Breast epithelium (tissue), 4 donors: Measurements from ENCODE around the gene OR7E24. TPM values are rescaled to one million over a fixed set of nuclear protein-coding genes. Genes with fewer than 3 reads are reported as not detected.

Experiments used
- DNase-seq, 2 donors: peaks; one replicate each; pipeline ENCODE4 v3.0.0-alpha.2; 2019; ENCODE audit warnings: low spot score in 2 of 2
- H3K27ac ChIP-seq, 2 donors: fragments of 200-600 bp; sonication (generic) in 1 of 2; one replicate each; pipeline ENCODE4 v1.5.1; 2016 to 2019; ENCODE audit warnings: mild to moderate bottlenecking in 1 of 2
- H3K27me3 ChIP-seq, 2 donors: fragments of 200-600 bp; sonication (generic) in 1 of 2; one replicate each; pipeline versions ENCODE4 v1.5.1 to v1.6.0; 2017 to 2019; ENCODE audit warnings: control low read depth in 1 of 2, mild to moderate bottlenecking in 1 of 2
- H3K36me3 ChIP-seq: fragments of 200-600 bp; one replicate; pipeline ENCODE4 v1.5.1; 2019
- H3K4me1 ChIP-seq, 2 donors: fragments of 200-600 bp; sonication (generic); one replicate each; pipeline ENCODE4 v1.5.1; 2016 to 2019; ENCODE audit warnings: control low read depth in 1 of 2
- H3K4me3 ChIP-seq, 3 donors: fragments of 200-600 bp; sonication (generic); 1 replicate in 2 of 3; 2 replicates in 1 of 3; pipeline ENCODE4 v1.5.1; 2016 to 2019; ENCODE audit warnings: mild to moderate bottlenecking in 3 of 3, moderate library complexity in 2 of 3
- H3K9me3 ChIP-seq, 2 donors: fragments of 200-600 bp; sonication (generic) in 1 of 2; one replicate each; pipeline ENCODE4 v1.5.1; 2016 to 2019; ENCODE audit warnings: control low read depth in 1 of 2
- CTCF ChIP-seq, 3 donors: fragments of 450-650 bp; IDR thresholded peaks; one replicate each; pipeline ENCODE4 v1.5.1; 2016 to 2017; ENCODE audit warnings: antibody characterized with exemption in 3 of 3, mild to moderate bottlenecking in 3 of 3, moderate library complexity in 3 of 3
- POLR2A ChIP-seq: fragments of 450-650 bp; IDR thresholded peaks from one replicate; pipeline ENCODE4 v1.6.1; 2016; ENCODE audit warnings: antibody characterized with exemption, mild to moderate bottlenecking, moderate library complexity
- POLR2AphosphoS5 ChIP-seq, 3 donors: sonication (generic); formaldehyde crosslinking; IDR thresholded peaks; one replicate each; pipeline ENCODE4 v1.6.1; 2017; ENCODE audit warnings: antibody characterized with exemption in 3 of 3
- intact Hi-C: fragments of 100-400 bp; cut with DNase I; formaldehyde crosslinking; loops from one replicate; pipeline ENCODE4 v1.15.1; 2023; ENCODE audit warnings: low total_unique reads
- total RNA-seq, 3 donors: library from RNA; depleted of rRNA; stranded (reverse); fragments of >200 nt; gene quantifications; one replicate each; pipeline ENCODE4 v1.1.0, GENCODE V29; 2016

OR7E24 gene
- total RNA-seq, 3 donors from 2014 or later = not detected

GRCh38 chr19:9289231-9289884 is 38.6 kb downstream of the OR7E24 start:
- intact Hi-C loops = no loop called here
- TF ChIP-seq POLR2A (no peak), POLR2AphosphoS5 (IDR thresholded peaks at IDR 0.05) (no peak)
- no peaks in the 10 kb centered on the region for H3K36me3 ChIP-seq
- peaks cover 80 to 81% of the 10 kb centered on the region in 2 donors for H3K9me3 ChIP-seq
- H3K4me1 ChIP-seq = no peaks in the 10 kb centered on the region
- no peaks in the 10 kb centered on the region for H3K27me3 ChIP-seq
- DNase-seq = no peak
- no peak overlapping the region for H3K4me3 ChIP-seq
- H3K27ac ChIP-seq = no peak overlapping the region

- no peaks in the 10 kb centered on the region for H3K27me3 ChIP-seq
- intact Hi-C loops = no loop called here
- no peak overlapping the region for H3K4me3 ChIP-seq
- no peaks in the 10 kb centered on the region for H3K4me1 ChIP-seq
- TF ChIP-seq POLR2AphosphoS5 (IDR thresholded peaks at IDR 0.05) (no peak), POLR2A (no peak), CTCF (IDR thresholded peaks at IDR 0.05) (no peak)
- H3K27ac ChIP-seq = no peak overlapping the region
- no peak for DNase-seq
- peaks cover 43% of the 10 kb centered on the region for H3K36me3 ChIP-seq
- H3K9me3 ChIP-seq = peaks cover 86 to 99% of the 10 kb centered on the region in 2 donors
Observed at GRCh38 chr19:9295411-9295849, 44.7 kb downstream of the OR7E24 start.

- Histone ChIP-seq H3K27ac (no peak overlapping the region), H3K4me3 (peak overlapping the region in 1 of 3 donors; percentile 29), H3K9me3 (peaks cover 91 to 100% of the 10 kb centered on the region in 2 donors), H3K4me1 (no peaks in the 10 kb centered on the region), H3K36me3 (peaks cover 51% of the 10 kb centered on the region), H3K27me3 (no peaks in the 10 kb centered on the region)
- no peak for DNase-seq
- intact Hi-C loops = no loop called here
- TF ChIP-seq CTCF (IDR thresholded peaks at IDR 0.05) (no peak), POLR2A (no peak)
Observed at GRCh38 chr19:9296336-9296735, 45.6 kb downstream of the OR7E24 start.

Other genes starting within 250 kb of the OR7E24 start
- 10 to 100 TPM in 1 of 3 donors, under 1 TPM in 2; under 0.01 to 16.2 (median 0.66) TPM for gene MUC16, start 240.5 kb upstream of the OR7E24 start, total RNA-seq
- not detected for gene OR1M1, start 163.9 kb upstream of the OR7E24 start, total RNA-seq
- not detected for gene OR7G2, start 143.5 kb upstream of the OR7E24 start, total RNA-seq
- not detected for gene OR7G1, start 135.2 kb upstream of the OR7E24 start, total RNA-seq
- gene OR7G3, start 124.0 kb upstream of the OR7E24 start, total RNA-seq = not detected
- 10 to 100 TPM; 14.6 to 28.1 (median 19.3) TPM for gene ZNF317, start 110.5 kb upstream of the OR7E24 start, total RNA-seq
- under 1 TPM in 1 of 3 donors, not detected in 2; 0.16 TPM for gene OR7D2, start 72.0 kb upstream of the OR7E24 start, total RNA-seq
- not detected for gene OR7D4, start 31.3 kb upstream of the OR7E24 start, total RNA-seq
- 10 to 100 TPM; 10.1 to 27.4 (median 16.1) TPM for gene ZNF699, start 58.9 kb downstream of the OR7E24 start, total RNA-seq
- 10 to 100 TPM; 18.4 to 39.1 (median 23.4) TPM for gene ZNF559, start 73.2 kb downstream of the OR7E24 start, total RNA-seq
- gene ZNF177, start 112.1 kb downstream of the OR7E24 start, total RNA-seq = 1 to 10 TPM; 2.9 to 8.3 (median 3.6) TPM
- gene ZNF266, start 184.6 kb downstream of the OR7E24 start, total RNA-seq = 10 to 100 TPM; 20.5 to 45.8 (median 44.2) TPM
- gene ZNF560, start 247.7 kb downstream of the OR7E24 start, total RNA-seq = not detected